ENCODE data around the gene PNLIPRP1.

DNA sequence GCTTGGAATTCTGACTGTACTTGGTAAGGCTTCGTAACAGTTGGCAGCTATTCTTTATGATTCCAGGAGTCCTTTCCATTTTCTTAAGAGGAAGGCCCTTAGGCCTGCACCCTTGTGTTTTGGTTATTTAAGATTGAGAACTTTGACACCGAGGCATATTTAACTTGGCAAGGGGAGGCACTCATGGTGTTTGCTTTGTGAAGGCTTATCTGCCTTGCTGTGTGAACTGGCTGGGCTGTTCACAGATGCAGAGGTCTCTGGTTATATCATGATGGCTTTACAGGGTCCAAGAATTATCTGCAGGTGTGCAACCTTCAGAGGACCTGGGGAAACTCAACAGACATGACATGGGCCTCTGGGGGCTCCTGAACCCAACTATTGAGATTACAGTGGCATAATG is 833 bp upstream of the PNLIPRP1 start:
- TF ChIP-seq, protein P1, sequence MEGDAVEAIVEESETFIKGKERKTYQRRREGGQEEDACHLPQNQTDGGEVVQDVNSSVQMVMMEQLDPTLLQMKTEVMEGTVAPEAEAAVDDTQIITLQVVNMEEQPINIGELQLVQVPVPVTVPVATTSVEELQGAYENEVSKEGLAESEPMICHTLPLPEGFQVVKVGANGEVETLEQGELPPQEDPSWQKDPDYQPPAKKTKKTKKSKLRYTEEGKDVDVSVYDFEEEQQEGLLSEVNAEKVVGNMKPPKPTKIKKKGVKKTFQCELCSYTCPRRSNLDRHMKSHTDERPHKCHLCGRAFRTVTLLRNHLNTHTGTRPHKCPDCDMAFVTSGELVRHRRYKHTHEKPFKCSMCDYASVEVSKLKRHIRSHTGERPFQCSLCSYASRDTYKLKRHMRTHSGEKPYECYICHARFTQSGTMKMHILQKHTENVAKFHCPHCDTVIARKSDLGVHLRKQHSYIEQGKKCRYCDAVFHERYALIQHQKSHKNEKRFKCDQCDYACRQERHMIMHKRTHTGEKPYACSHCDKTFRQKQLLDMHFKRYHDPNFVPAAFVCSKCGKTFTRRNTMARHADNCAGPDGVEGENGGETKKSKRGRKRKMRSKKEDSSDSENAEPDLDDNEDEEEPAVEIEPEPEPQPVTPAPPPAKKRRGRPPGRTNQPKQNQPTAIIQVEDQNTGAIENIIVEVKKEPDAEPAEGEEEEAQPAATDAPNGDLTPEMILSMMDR (IDR thresholded peaks at IDR 0.05 in 4 of 5, conservative IDR thresholded peaks at IDR 0.05 in 1 of 5): no peak
- TF ChIP-seq POLR2A (IDR thresholded peaks at IDR 0.05): no peak
